Natural killer cell (primary cell): ENCODE measurements around the gene PEX10. TPM values are rescaled to one million over a fixed set of nuclear protein-coding genes. Genes with fewer than 3 reads are reported as not detected.

Experiments used
- ATAC-seq, 3 donors: fragments of 150-1000 bp in 2 of 3; fragments of 200-7000 bp in 1 of 3; cut with Tn5 transposase; 1 replicate in 1 of 3; 2 replicates in 2 of 3; pipeline ENCODE4 v1.10.0; 2021; ENCODE audit warnings: mild to moderate bottlenecking in 2 of 3, moderate library complexity in 2 of 3
- DNase-seq, 2 donors: peaks; one replicate each; pipeline versions ENCODE4 v3.0.0 to v3.0.0-alpha.2; 2013 to 2021; ENCODE audit warnings: mixed read lengths in 1 of 2
- H3K27ac ChIP-seq: one replicate; pipeline ENCODE4 v1.5.1; 2013; ENCODE audit warnings: mild to moderate bottlenecking, low read length
- H3K27me3 ChIP-seq: one replicate; pipeline ENCODE4 v1.6.1; 2013; ENCODE audit warnings: low read length; ENCODE audit not compliant: control insufficient read depth, insufficient read depth
- H3K36me3 ChIP-seq: one replicate; pipeline ENCODE4 v1.6.1; 2013; ENCODE audit warnings: low read length; ENCODE audit not compliant: control insufficient read depth, insufficient read depth
- H3K4me1 ChIP-seq: one replicate; pipeline ENCODE4 v1.6.1; 2013; ENCODE audit warnings: low read length; ENCODE audit not compliant: control insufficient read depth, insufficient read depth
- H3K4me3 ChIP-seq: one replicate; pipeline ENCODE4 v1.5.1; 2013; ENCODE audit warnings: low read length
- H3K9me3 ChIP-seq: one replicate; pipeline ENCODE4 v1.6.1; 2013; ENCODE audit warnings: low read length; ENCODE audit not compliant: control insufficient read depth, insufficient read depth
- H3K27ac Mint-ChIP-seq, 2 donors: one replicate each; pipeline ENCODE4 v1.8.0; 2022; ENCODE audit warnings: mild to moderate bottlenecking in 2 of 2, mixed read lengths in 2 of 2, moderate library complexity in 1 of 2
- H3K27me3 Mint-ChIP-seq, 2 donors: one replicate each; pipeline ENCODE4 v1.8.0; 2022; ENCODE audit warnings: low read depth in 2 of 2, mixed read lengths in 2 of 2
- H3K36me3 Mint-ChIP-seq: one replicate; pipeline ENCODE4 v1.8.0; 2022; ENCODE audit warnings: mixed read lengths
- H3K4me1 Mint-ChIP-seq, 2 donors: one replicate each; pipeline ENCODE4 v1.8.0; 2022; ENCODE audit warnings: mixed read lengths in 2 of 2
- H3K4me3 Mint-ChIP-seq: one replicate; pipeline ENCODE4 v1.8.0; 2022; ENCODE audit warnings: mild to moderate bottlenecking, moderate library complexity, mixed read lengths
- H3K9me3 Mint-ChIP-seq, 2 donors: one replicate each; pipeline ENCODE4 v1.8.0; 2022; ENCODE audit warnings: mixed read lengths in 2 of 2
- CTCF ChIP-seq: fragments of 200-600 bp; IDR thresholded peaks from one replicate; pipeline ENCODE4 v1.8.0; 2022; ENCODE audit warnings: antibody characterized with exemption
- WGBS: methylation state at CpG from one replicate; pipeline ENCODE4 v1.1.7; 2013; ENCODE audit warnings: missing lambda C conversion rate; ENCODE audit not compliant: insufficient coverage; 5-methylcytosine and 5-hydroxymethylcytosine counted together
- intact Hi-C: fragments of 100-400 bp; cut with micrococcal nuclease; formaldehyde crosslinking; loops from one replicate; pipeline ENCODE4 v1.14.2; 2022
- total RNA-seq, 4 donors: library from RNA; stranded (reverse); fragments of 120-200 nt in 1 of 4; gene quantifications; one replicate each; pipeline versions ENCODE4 v1.2.3 to v1.2.4, GENCODE V29; 2013 to 2022

The PEX10 gene
- total RNA-seq, 3 donors from 2014 or later (not counting 1 experiment from before 2014, with no cell fraction given) = 8.1 to 11.1 (median 9.8) TPM

- Mint-ChIP-seq H3K9me3 (no peaks in the 10 kb centered on the region), H3K36me3 (no peaks in the 10 kb centered on the region), H3K27me3 (no peaks in the 10 kb centered on the region), H3K27ac (no peak overlapping the region), H3K4me1 (peaks cover 0 to 22% of the 10 kb centered on the region in 2 donors), H3K4me3 (no peak overlapping the region)
- Histone ChIP-seq H3K36me3 (no peaks in the 10 kb centered on the region), H3K27me3 (no peaks in the 10 kb centered on the region), H3K9me3 (peaks cover 6% of the 10 kb centered on the region), H3K27ac (no peak overlapping the region), H3K4me3 (no peak overlapping the region), H3K4me1 (peaks cover 12% of the 10 kb centered on the region)
- ATAC-seq (no peak), DNase-seq (no peak)
- WGBS = 68% methylated on average over 34 of the region's 34 CpGs
- TF ChIP-seq CTCF = no peak
- intact Hi-C loops = no loop called here
Measured at GRCh38 chr1:2433936-2434655, 21.7 kb upstream of the PEX10 start.

- Mint-ChIP-seq H3K36me3 (no peaks in the 10 kb centered on the region), H3K27me3 (no peaks in the 10 kb centered on the region), H3K9me3 (no peaks in the 10 kb centered on the region), H3K27ac (no peak overlapping the region), H3K4me1 (peaks cover 0 to 24% of the 10 kb centered on the region in 2 donors), H3K4me3 (no peak overlapping the region)
- peaks cover 6% of the 10 kb centered on the region for H3K9me3 ChIP-seq
- no peaks in the 10 kb centered on the region for H3K27me3 ChIP-seq
- no peak overlapping the region for H3K4me3 ChIP-seq
- DNase-seq (no peak), ATAC-seq (no peak)
- TF ChIP-seq CTCF = no peak
- peaks cover 12% of the 10 kb centered on the region for H3K4me1 ChIP-seq
- H3K27ac ChIP-seq = no peak overlapping the region
- H3K36me3 ChIP-seq = no peaks in the 10 kb centered on the region
- WGBS = 92% methylated on average over 12 of the region's 13 CpGs
- intact Hi-C loops = no loop called here
Measured at GRCh38 chr1:2433196-2433595, 20.8 kb upstream of the PEX10 start.

- no peaks in the 10 kb centered on the region for H3K27me3 ChIP-seq
- H3K4me3 ChIP-seq = no peak overlapping the region
- Mint-ChIP-seq H3K9me3 (no peaks in the 10 kb centered on the region), H3K4me1 (peaks cover 0 to 18% of the 10 kb centered on the region in 2 donors), H3K27ac (no peak overlapping the region), H3K36me3 (no peaks in the 10 kb centered on the region), H3K27me3 (no peaks in the 10 kb centered on the region), H3K4me3 (no peak overlapping the region)
- no peak for DNase-seq
- ATAC-seq = no peak
- no peak for TF ChIP-seq CTCF
- intact Hi-C loops = no loop called here
- peaks cover 6% of the 10 kb centered on the region for H3K9me3 ChIP-seq
- no peak overlapping the region for H3K27ac ChIP-seq
- peaks cover 12% of the 10 kb centered on the region for H3K4me1 ChIP-seq
- WGBS = 83% methylated on average over 16 of the region's 16 CpGs
- no peaks in the 10 kb centered on the region for H3K36me3 ChIP-seq
Measured at GRCh38 chr1:2432441-2432844, 20.1 kb upstream of the PEX10 start.

GRCh38 chr1:2431518-2431917 is 19.2 kb upstream of the PEX10 start:
- Mint-ChIP-seq H3K27ac (no peak overlapping the region), H3K36me3 (no peaks in the 10 kb centered on the region), H3K9me3 (no peaks in the 10 kb centered on the region), H3K4me3 (no peak overlapping the region), H3K27me3 (no peaks in the 10 kb centered on the region), H3K4me1 (peaks cover 0 to 15% of the 10 kb centered on the region in 2 donors)
- Histone ChIP-seq H3K4me1 (peaks cover 12% of the 10 kb centered on the region), H3K9me3 (peaks cover 6% of the 10 kb centered on the region), H3K27me3 (no peaks in the 10 kb centered on the region), H3K27ac (no peak overlapping the region), H3K36me3 (no peaks in the 10 kb centered on the region), H3K4me3 (no peak overlapping the region)
- DNase-seq (no peak), ATAC-seq (no peak)
- WGBS = 88% methylated on average over 10 of the region's 10 CpGs
- intact Hi-C loops = no loop called here
- TF ChIP-seq CTCF = no peak
